ENCODE measurements around the gene IFNG-AS1. TPM values are rescaled to one million over a fixed set of nuclear protein-coding genes. Genes with fewer than 3 reads are reported as not detected.

Gene IFNG-AS1
- total RNA-seq, 1 experiment from 2014 or later: not detected

DNA sequence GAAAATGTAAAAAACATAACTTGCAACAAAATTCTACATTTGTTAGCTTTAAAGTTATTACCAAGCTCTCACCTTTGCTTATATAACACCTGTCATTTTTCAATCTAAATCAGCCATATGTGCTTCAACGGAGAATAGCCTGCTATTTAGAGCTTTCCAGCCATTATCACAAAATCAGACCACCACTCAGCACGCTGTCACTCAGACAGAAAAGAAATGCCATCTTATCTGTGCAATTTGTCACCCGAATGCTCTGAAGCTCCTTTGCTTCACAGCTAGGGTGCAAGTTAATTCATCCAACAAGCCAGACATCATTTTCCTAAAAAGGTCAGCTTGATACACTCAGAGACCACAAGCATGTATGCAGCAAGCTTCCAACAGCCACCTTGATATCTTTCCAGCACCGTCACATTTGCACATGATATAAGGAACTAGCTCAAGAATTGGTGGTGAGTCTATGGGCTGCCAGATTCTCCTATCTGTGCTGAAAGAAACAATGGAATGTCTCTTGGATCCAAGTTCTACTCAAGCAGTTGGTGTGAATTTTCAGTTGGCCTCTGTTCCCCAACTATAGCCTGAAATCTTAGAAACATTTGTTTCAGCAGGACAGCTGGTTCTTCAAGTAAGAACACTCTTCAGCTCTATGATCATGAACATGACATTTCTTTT, 20.0 kb upstream of the IFNG-AS1 start:
- RAD21 ChIA-PET (ENCODE audit: low non-redundant PET in 1 of 2, low total read pairs in 2 of 2, uncharacterized antibody in 2 of 2, unreplicated experiment in 2 of 2): no interaction called here
- H3K9me2 ChIP-seq (ENCODE audit: insufficient read depth): no peaks in the 10 kb centered on the region
- CTCF ChIA-PET: no interaction called here
- no peak overlapping the region for H3K4me3 ChIP-seq (replicated peaks in 1 of 2; ENCODE audit: low read depth in 1 of 2, low read length in 2 of 2)
- no peaks in the 10 kb centered on the region for H3K79me2 ChIP-seq (ENCODE audit: insufficient read depth, low read length)
- no peak overlapping the region for H3K4me2 ChIP-seq (ENCODE audit: low read length)
- TF ChIP-seq, protein P1, sequence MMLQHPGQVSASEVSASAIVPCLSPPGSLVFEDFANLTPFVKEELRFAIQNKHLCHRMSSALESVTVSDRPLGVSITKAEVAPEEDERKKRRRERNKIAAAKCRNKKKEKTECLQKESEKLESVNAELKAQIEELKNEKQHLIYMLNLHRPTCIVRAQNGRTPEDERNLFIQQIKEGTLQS (IDR thresholded peaks at IDR 0.05): no peak
- TF ChIP-seq ZFX (IDR thresholded peaks at IDR 0.05) (no peak), YY1 (IDR thresholded peaks at IDR 0.05; ENCODE audit: extremely low read depth, insufficient replicate concordance, low read depth, low read length) (no peak), ELF1 (IDR thresholded peaks at IDR 0.05; ENCODE audit: borderline replicate concordance, low read depth) (no peak), CEBPB (IDR thresholded peaks at IDR 0.05; ENCODE audit: low read depth) (no peak), EGR1 (IDR thresholded peaks at IDR 0.05; ENCODE audit: low read depth) (no peak), SIN3A (IDR thresholded peaks at IDR 0.05; ENCODE audit: low read depth) (no peak), TCF7L2 (IDR thresholded peaks at IDR 0.05; ENCODE audit: borderline replicate concordance, extremely low read depth, insufficient read depth, insufficient read length) (no peak), FOSL1 (IDR thresholded peaks at IDR 0.05; ENCODE audit: low read depth) (no peak), JUND (IDR thresholded peaks at IDR 0.05) (no peak), SRF (IDR thresholded peaks at IDR 0.05; ENCODE audit: low read depth) (no peak), RAD21 (IDR thresholded peaks at IDR 0.05; ENCODE audit: low read depth) (no peak), POLR2A (IDR thresholded peaks at IDR 0.05; ENCODE audit: borderline replicate concordance, extremely low read depth, insufficient read depth, insufficient read length) (no peak), CBX3 (IDR thresholded peaks at IDR 0.05; ENCODE audit: low read depth) (no peak)
- TF ChIP-seq, protein P2, sequence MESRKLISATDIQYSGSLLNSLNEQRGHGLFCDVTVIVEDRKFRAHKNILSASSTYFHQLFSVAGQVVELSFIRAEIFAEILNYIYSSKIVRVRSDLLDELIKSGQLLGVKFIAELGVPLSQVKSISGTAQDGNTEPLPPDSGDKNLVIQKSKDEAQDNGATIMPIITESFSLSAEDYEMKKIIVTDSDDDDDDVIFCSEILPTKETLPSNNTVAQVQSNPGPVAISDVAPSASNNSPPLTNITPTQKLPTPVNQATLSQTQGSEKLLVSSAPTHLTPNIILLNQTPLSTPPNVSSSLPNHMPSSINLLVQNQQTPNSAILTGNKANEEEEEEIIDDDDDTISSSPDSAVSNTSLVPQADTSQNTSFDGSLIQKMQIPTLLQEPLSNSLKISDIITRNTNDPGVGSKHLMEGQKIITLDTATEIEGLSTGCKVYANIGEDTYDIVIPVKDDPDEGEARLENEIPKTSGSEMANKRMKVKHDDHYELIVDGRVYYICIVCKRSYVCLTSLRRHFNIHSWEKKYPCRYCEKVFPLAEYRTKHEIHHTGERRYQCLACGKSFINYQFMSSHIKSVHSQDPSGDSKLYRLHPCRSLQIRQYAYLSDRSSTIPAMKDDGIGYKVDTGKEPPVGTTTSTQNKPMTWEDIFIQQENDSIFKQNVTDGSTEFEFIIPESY (IDR thresholded peaks at IDR 0.05; ENCODE audit: extremely low read depth, insufficient replicate concordance, low read length): no peak
- TF ChIP-seq, protein P3, sequence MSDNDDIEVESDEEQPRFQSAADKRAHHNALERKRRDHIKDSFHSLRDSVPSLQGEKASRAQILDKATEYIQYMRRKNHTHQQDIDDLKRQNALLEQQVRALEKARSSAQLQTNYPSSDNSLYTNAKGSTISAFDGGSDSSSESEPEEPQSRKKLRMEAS (IDR thresholded peaks at IDR 0.05): no peak
- H3K9ac ChIP-seq (ENCODE audit: low read length): no peak overlapping the region
- POLR2A ChIA-PET: no interaction called here
- DNase-seq (ENCODE audit: low read depth, low spot score): no peak
- no peak for ATAC-seq
- BruUV-seq (replicated peaks): no TSS peak
- H3K36me3 ChIP-seq (ENCODE audit: control insufficient read depth in 1 of 2, insufficient read depth in 2 of 2, low read length in 2 of 2): no peaks in the 10 kb centered on the region
- no peak overlapping the region for H2AFZ ChIP-seq (ENCODE audit: low read depth, low read length, poor library complexity, severe bottlenecking)
- H3K27me3 ChIP-seq (ENCODE audit: insufficient read depth, low read length): no peaks in the 10 kb centered on the region
- no peaks in the 10 kb centered on the region for H3K9me3 ChIP-seq (ENCODE audit: control insufficient read depth in 1 of 2, insufficient read depth in 1 of 2, low read depth in 1 of 2, low read length in 2 of 2)
- H3K27ac ChIP-seq (ENCODE audit: low read depth, low read length): no peak overlapping the region
- intact Hi-C loops (cut with micrococcal nuclease): no loop called here
- H3K4me1 ChIP-seq (ENCODE audit: control insufficient read depth in 1 of 2, insufficient read depth in 2 of 2, low read length in 2 of 2): no peaks in the 10 kb centered on the region
- H4K20me1 ChIP-seq (ENCODE audit: insufficient read depth): no peaks in the 10 kb centered on the region
